Cerebellar cortex (tissue), 1 donor: Measurements from ENCODE around the gene TTYH1.
A peak's percentile ranks its signal among the peaks of the same experiment; 100 is the strongest.
"Not testable (repeated sequence)": the region's sequence is repeated elsewhere in the genome, so short reads cannot be mapped to it uniquely, and the experiment has no call there.

Experiments used
- DNase-seq: peaks from one replicate; pipeline ENCODE4 v3.0.0-alpha.2; 2015; ENCODE audit warnings: low spot score

Gene TTYH1

GRCh38 chr19:54444737-54445136 lies 29.5 kb downstream of the TTYH1 start:
- DNase-seq = no peak

- not testable (repeated sequence) for DNase-seq
Measured at GRCh38 chr19:54446349-54446748, 31.1 kb downstream of the TTYH1 start.

- peak; percentile 65 for DNase-seq
Measured at GRCh38 chr19:54448040-54448773, 32.9 kb downstream of the TTYH1 start.

- DNase-seq = peak; percentile 98
Measured at GRCh38 chr19:54448774-54449700, 33.8 kb downstream of the TTYH1 start, which contains the start of gene LENG8. TSS of gene LENG8 (plus strand) at chr19:54449199. CDS start at chr19:54451345, 2,146 bp downstream.

GRCh38 chr19:54449701-54450069 lies 34.4 kb downstream of the TTYH1 start:
- no peak for DNase-seq

- no peak for DNase-seq
Measured at GRCh38 chr19:54451331-54451871, 36.1 kb downstream of the TTYH1 start.

- DNase-seq = no peak
Measured at GRCh38 chr19:54451997-54452396, 36.7 kb downstream of the TTYH1 start.

- no peak for DNase-seq
Measured at GRCh38 chr19:54452626-54453025, 37.4 kb downstream of the TTYH1 start.

GRCh38 chr19:54453921-54454780 lies 38.9 kb downstream of the TTYH1 start:
- DNase-seq = no peak

- DNase-seq = no peak
Measured at GRCh38 chr19:54454781-54455675, 39.8 kb downstream of the TTYH1 start.

GRCh38 chr19:54455786-54456422 lies 40.6 kb downstream of the TTYH1 start:
- DNase-seq = no peak

- DNase-seq = no peak
Measured at GRCh38 chr19:54456423-54457373, 41.4 kb downstream of the TTYH1 start.

- no peak for DNase-seq
Measured at GRCh38 chr19:54457773-54458647, 42.7 kb downstream of the TTYH1 start.

GRCh38 chr19:54458648-54459281 lies 43.5 kb downstream of the TTYH1 start:
- no peak for DNase-seq

- DNase-seq = no peak
Measured at GRCh38 chr19:54459282-54460229, 44.3 kb downstream of the TTYH1 start.

- no peak for DNase-seq
Measured at GRCh38 chr19:54460230-54461005, 45.2 kb downstream of the TTYH1 start.
